Forelimb muscle (tissue), 1 donor: ENCODE results near the gene PLXND1. TPM values are rescaled to one million over a fixed set of nuclear protein-coding genes. Genes with fewer than 3 reads are reported as not detected.
"Not testable (repeated sequence)": the region's sequence is repeated elsewhere in the genome, so short reads cannot be mapped to it uniquely, and the experiment has no call there.

Experiments
- DNase-seq: peaks from one replicate; pipeline ENCODE4 v3.0.0-alpha.2; 2013; ENCODE audit warnings: low read depth
- polyA plus RNA-seq: library from polyadenylated mRNA; unstranded; fragments of 120-200 nt; gene quantifications from one replicate; pipeline ENCODE4 v1.2.1, GENCODE V29; 2013; ENCODE audit not compliant: insufficient read length

Gene PLXND1
- polyA plus RNA-seq, 1 donor: 110 TPM

DNA sequence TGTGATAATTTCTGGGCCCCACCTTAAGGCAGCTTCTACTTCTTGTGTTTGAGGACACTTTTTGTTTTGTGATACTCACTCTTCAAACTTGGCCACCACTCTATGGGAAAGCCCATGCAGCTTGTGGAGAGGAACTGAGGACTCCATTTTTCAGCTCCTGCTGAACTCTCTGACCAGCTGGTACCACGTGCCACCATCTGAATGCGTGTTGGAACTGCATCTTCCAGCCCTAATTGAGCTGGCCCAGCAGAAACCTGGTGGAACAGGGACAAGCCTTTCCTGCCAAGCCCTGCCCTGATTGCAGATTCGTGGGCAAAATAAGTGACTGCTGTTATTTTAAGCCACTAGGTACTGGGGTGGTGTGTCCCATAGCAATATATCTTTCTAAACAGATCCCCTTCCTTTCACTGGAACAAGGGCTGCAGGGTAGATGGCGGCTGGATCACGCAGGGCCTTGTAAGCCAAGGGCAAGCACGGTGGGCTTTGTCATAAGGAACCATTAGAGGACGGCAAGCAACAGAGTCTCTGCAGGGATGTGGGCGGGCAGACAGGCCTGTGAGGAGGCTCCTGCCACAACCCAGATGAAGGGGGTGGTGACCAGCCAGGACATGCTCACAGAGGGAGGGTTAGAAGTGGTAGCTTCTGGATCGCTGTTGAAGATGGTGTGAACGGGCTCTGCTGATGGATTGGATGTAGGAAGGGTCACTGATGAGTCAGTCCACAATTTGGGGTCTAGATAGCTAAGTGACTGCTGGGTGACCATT is 54.0 kb downstream of the PLXND1 start:
- no peak for DNase-seq

DNA sequence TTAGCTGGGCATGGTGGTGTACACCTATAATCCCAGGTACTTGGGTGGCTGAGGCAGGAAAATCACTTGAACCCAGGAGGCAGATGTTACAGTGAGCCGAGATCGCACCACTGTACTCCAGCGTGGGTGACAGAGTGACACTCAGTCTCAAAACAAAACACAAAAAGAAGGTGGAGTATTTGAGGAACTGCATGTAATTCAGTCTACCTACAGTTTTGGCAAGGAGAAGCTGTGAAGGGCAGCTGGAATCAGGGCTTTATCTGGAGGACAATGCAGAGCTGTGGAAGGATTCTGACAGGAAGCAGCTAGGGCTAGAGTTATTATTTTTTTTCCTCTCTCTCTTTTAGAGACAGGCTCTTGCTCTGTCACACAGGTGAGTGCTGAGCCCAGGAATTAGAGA is 56.7 kb downstream of the PLXND1 start:
- no peak for DNase-seq

DNA sequence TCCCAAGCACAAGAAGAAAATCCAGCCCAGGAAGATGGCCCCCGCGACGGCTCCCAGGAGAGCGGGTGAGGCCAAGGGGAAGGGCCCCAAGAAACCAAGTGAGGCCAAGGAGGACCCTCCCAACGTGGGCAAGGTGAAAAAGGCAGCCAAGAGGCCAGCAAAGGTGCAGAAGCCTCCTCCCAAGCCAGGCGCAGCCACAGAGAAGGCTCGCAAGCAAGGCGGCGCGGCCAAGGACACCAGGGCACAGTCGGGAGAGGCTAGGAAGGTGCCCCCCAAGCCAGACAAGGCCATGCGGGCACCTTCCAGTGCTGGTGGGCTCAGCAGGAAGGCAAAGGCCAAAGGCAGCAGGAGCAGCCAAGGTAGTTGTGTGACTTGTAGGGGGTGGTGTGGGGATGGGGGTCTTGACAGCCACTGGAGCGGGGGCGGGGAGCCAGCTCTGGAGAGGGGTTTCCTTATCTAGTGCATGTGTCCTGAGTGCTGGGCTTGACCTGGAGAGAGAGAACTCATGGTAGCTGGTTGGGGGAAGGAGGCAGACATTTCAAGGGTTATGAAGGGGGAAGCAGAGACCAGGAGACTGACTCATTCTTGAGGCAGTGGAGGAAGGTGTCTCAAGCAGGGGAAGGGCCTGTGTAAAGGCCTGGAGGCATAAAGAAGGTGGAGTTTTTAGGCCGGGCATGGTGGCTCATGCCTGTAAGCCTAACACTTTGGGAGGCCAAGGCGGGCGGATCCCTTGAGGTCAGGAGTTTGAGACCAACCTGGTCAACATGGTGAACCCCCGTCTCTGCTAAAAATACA is 57.3 kb downstream of the PLXND1 start:
- DNase-seq: no peak

DNA sequence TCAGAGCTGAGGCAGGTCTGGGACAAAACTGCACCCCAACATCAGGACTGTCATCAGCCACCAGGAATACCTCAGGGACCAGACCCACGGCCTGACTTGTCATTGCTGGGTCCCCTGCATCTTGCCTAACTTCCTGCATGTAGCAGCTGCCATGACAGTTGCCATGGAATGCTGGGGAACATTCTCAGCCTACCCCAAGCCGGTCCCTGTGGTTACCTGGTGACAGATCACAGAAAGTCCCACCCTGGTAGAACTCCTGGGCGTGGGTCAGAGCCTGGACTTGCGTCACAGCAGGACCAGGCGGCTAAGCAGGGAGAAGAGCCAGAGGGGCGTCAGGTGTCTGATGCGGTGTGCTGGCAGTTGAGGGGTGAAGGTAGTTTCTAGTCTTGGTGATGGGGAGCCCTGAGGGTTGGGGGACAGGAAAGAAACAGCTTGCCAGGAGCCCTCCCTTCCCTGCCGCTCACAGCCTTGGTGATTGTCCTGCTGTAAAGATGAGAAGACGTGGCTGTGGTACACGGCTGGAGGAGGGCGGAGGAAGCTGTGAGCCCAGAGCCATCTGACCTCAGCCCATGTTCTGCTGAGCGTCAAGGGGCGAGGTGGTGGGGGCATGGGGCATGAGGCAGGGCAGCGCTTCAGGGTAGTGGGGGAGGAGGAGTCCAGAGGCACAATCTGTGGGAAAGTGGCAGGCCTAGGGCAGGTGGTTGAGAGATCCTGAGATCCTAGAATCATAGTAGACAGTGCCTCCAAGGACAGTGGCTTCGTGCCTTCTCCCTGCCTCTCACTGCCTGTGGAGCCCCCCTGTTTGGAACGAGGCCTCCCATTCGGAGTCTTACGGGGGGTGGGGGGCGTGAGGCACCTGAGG is 58.1 kb downstream of the PLXND1 start:
- DNase-seq: no peak

DNA sequence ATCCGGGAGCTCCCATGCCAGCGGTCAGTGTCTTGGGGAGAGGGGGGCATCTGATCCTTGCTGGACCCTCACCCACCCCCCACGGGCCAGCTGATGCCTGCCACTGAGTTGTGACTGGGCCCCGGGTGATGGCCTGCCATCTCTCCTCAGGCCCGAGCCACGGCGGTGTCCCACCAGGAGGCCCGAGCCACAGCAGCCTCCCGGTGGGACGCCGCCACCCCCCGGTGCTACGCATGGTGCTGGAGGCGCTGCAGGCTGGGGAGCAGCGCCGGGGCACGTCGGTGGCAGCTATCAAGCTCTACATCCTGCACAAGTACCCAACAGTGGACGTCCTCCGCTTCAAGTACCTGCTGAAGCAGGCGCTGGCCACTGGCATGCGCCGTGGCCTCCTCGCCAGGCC is 59.2 kb downstream of the PLXND1 start:
- no peak for DNase-seq

DNA sequence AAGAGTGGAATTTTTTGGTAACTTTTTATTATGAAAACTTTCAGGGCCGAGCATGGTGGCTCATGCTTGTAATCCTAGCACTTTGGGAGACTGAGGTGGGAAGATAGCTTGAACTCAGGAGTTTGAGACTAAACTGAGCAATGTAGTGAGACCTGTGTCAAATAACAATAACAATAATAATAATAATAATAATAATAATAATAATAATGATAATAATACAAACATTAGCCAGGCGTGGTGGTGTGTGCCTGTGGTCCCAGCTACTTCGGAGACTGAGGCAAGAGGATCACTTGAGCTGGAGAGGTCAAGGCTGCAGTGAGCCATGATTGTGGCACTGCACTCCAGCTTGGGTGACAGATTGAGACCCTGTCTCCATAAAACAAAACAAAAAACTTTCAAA is 60.5 kb downstream of the PLXND1 start:
- not testable (repeated sequence) for DNase-seq

DNA sequence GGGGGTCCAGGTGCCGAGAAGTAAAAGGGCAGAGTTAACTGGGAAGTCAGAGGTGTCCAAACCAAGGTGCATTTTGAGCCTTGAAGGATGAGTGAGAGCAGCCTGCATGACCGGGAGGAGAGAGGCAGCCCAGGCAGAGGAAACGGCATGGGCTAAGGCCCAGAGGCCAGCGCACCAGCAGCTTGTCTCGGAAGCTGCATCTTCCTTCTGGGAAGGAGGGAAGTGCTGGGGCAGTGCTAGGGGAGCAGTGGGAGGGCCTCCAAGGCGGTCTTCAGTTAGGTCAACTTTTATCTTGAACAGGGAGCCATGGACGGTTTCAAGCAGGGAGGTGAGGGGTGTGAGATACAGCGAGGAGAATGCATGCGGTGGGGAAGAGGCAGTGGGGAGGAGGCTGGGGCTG is 62.5 kb downstream of the PLXND1 start:
- no peak for DNase-seq

DNA sequence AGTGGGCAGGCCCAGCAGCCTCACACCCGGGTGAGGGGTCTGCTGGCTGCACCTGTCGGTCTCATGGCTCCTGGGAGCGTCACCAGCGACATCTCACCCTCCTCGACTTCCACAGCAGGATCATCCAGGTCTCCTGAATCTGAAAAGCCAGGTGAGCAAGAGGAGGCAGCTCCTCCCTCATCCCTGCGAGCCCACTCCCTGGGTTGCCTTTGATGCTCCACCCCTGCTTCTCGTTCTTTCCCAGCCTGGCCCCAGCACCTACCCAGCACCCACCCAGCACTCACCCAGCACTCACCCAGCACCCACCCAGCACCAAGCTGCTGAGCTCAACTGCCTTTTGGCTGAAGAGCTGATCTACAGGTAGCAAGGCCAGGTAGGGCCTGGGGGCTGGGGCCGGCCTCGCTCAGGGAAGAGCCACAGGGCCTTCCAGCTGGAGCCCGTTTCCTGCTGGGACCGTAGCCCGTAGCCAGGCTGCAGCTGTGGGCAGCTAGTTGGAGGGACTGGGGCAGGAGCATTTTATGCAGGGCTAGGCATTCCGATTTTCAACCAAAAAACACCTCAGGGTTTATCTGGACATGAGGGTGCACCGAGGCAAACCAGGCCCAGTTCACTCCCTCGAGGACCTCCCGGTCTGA is 63.2 kb downstream of the PLXND1 start, which contains the start of gene H1-8:
H1-8 (plus strand) TSS at position 20 of the 635 bp plus-strand sequence; CDS start at position 64, 44 bp downstream.
- DNase-seq: no peak

DNA sequence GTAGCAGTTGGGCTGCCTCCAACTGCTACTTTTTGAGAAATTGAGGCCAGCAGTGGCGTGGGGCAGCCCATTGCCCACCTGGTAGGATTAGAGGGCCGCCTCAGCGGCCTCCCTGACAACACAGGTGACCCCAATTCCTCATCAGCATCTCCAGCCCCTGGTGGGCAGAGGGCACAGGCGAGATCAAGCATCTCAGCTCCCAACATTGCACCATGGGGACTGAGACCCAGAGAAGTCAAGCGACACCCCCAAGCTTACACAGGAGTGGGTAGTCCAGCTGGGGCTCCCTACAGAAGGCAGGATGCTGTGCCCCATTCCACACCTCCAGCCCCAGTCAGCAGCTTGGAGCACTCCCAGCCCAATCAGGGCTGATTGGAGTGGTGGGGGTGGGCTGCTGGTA is 63.7 kb downstream of the PLXND1 start:
- no peak for DNase-seq

DNA sequence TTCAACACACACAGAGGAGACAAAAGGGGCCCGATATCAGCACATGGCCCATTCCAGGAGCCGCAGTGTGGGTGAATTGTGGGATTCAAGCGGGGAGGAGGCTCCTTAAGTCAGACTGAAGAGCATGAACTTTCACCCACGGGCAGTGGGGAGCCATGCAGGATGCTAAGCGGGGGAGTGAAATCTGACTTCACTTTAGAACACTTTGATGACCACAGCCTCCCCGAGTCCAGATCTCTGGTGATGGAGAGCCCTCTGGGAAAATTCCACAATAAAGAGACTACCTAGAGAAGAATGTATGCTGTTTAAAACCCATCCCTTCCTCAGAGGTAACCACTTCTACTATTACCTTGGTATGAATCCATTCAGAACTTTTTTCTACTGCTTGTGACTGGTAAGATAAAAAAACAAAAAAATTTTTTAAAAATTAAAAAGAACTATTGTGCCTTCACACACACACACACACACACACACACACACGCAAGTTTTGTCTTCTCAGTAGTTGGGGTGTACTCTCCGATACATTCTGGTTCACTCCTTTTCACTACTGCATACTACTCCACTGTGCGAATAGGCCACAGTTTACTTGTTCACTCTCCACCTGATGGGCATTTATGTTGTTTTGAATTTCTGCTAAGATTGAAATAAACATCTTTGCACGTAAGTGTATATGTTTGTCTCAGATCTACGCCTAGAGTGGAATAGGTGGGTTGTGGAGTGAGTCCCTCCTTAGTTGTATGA is 65.5 kb downstream of the PLXND1 start:
- DNase-seq: no peak

DNA sequence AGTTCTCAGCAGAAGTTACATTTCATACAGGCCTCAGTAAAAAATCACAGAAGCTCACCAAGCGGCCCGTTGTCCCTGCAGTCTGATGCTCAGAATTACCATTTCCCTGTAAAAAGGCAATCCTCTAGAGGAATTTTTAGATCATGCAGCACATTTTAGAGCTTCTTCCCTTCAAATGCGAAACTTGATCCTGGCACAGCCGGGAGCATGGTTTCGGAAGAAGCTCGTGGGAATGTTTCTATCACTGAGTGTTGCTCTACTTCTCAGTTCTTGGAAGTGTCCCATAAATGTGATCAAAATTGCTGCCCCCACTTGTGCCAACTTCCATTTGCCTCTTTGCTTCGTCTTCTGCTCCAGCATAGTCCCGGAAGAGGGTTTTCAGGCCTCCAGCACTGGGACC is 67.3 kb downstream of the PLXND1 start:
- no peak for DNase-seq

DNA sequence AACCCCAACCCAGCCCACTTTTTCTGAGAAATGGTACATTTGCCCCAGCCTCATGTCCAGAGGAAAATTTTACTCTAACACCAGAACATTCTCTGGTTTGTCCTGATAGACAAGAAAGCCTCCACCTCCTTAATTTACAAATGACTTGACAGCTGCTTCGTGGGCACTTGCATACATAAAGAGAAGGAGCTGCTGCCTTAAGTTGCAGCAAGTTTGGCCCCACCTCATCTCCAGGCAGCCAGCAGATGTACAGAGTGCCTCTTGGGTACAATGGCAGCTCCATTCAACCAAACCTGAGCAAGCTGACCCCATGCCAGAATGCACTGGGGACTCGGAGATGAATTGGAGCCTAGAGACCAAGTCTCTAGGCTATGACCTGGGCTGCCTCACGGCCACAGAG is 69.7 kb downstream of the PLXND1 start:
- no peak for DNase-seq

DNA sequence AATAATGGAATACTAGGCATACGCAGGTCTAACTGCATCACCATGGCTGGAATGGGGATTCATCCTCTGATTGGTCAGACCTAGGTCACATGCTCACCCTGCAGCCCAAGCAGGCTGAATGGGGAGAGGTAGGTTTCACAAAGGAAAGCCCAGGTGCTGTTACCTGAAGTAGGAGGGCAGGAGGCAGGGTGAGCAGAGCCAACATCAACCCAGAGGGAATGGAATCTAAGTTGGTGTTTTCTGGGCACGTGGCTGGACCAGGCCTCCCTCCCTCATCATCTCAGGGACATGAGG is 70.2 kb downstream of the PLXND1 start:
- DNase-seq: no peak

DNA sequence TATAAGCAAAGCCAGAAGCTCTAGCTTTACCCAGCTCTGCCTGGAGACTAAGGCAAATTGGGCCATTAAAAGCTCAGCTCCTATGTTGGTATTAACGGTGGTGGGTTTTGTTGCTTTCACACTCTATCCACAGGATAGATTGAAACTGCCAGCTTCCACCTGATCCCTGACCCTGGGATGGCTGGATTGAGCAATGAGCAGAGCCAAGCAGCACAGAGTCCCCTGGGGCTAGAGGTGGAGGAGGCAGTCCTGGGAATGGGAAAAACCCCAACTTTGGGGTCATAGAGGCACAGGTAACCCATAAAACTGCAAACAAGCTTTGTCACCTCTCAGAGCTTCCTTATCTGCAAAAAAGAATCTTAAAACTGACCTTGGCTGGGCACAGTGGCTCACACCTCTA is 71.4 kb downstream of the PLXND1 start:
- no peak for DNase-seq

DNA sequence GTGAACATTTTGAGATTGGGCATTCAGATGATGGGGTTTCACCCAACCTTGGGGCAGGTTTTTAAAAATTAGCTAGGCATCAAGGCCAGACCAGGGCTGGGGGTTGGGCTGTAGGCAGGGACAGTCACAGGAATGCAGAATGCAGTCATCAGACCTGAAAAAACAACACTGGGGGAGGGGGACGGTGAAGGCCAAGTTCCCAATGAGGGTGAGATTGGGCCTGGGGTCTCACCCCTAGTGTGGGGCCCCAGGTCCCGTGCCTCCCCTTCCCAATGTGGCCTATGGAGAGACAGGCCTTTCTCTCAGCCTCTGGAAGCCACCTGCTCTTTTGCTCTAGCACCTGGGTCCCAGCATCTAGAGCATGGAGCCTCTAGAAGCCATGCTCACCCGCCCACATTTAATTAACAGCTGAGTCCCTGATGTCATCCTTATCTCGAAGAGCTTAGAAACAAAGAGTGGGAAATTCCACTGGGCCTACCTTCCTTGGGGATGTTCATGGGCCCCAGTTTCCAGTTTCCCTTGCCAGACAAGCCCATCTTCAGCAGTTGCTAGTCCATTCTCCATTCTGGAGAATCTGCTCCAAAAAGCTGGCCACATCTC is 71.9 kb downstream of the PLXND1 start:
- DNase-seq: no peak

DNA sequence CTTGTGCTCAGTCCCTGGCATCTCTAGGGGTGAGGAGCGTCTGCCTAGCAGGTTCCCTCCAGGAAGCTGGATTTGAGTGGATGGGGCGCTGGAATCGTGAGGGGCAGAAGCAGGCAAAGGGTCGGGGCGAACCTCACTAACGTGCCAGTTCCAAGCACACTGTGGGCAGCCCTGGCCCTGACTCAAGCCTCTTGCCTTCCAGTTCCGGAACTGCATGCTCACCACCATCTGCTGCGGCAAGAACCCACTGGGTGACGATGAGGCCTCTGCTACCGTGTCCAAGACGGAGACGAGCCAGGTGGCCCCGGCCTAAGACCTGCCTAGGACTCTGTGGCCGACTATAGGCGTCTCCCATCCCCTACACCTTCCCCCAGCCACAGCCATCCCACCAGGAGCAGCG is 73.1 kb downstream of the PLXND1 start:
- DNase-seq: no peak

DNA sequence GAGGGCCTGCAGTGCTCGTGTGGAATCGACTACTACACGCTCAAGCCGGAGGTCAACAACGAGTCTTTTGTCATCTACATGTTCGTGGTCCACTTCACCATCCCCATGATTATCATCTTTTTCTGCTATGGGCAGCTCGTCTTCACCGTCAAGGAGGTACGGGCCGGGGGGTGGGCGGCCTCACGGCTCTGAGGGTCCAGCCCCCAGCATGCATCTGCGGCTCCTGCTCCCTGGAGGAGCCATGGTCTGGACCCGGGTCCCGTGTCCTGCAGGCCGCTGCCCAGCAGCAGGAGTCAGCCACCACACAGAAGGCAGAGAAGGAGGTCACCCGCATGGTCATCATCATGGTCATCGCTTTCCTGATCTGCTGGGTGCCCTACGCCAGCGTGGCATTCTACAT is 74.2 kb downstream of the PLXND1 start:
- DNase-seq: no peak

DNA sequence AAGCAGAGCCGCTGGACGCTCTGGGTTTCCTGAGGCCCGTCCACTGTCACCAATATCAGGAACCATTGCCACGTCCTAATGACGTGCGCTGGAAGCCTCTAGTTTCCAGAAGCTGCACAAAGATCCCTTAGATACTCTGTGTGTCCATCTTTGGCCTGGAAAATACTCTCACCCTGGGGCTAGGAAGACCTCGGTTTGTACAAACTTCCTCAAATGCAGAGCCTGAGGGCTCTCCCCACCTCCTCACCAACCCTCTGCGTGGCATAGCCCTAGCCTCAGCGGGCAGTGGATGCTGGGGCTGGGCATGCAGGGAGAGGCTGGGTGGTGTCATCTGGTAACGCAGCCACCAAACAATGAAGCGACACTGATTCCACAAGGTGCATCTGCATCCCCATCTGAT is 74.8 kb downstream of the PLXND1 start:
- DNase-seq: no peak

DNA sequence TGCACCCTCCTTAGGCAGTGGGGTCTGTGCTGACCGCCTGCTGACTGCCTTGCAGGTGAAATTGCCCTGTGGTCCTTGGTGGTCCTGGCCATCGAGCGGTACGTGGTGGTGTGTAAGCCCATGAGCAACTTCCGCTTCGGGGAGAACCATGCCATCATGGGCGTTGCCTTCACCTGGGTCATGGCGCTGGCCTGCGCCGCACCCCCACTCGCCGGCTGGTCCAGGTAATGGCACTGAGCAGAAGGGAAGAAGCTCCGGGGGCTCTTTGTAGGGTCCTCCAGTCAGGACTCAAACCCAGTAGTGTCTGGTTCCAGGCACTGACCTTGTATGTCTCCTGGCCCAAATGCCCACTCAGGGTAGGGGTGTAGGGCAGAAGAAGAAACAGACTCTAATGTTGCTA is 75.7 kb downstream of the PLXND1 start:
- no peak for DNase-seq

DNA sequence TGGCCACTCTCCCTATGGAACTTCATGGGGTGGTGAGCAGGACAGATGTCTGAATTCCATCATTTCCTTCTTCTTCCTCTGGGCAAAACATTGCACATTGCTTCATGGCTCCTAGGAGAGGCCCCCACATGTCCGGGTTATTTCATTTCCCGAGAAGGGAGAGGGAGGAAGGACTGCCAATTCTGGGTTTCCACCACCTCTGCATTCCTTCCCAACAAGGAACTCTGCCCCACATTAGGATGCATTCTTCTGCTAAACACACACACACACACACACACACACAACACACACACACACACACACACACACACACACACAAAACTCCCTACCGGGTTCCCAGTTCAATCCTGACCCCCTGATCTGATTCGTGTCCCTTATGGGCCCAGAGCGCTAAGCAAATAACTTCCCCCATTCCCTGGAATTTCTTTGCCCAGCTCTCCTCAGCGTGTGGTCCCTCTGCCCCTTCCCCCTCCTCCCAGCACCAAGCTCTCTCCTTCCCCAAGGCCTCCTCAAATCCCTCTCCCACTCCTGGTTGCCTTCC is 76.2 kb downstream of the PLXND1 start:
- DNase-seq: no peak
